Left cardiac atrium (tissue), 4 donors: ENCODE data around the gene XIRP2. TPM values are rescaled to one million over a fixed set of nuclear protein-coding genes. Genes with fewer than 3 reads are reported as not detected.
"Not testable (repeated sequence)": the region's sequence is repeated elsewhere in the genome, so short reads cannot be mapped to it uniquely, and the experiment has no call there.

Experiments used
- ATAC-seq, 2 donors: fragments of 200-7000 bp; cut with Tn5 transposase; one replicate each; pipeline ENCODE4 v1.9.1; 2020; ENCODE audit warnings: mild to moderate bottlenecking in 2 of 2, moderate library complexity in 2 of 2
- DNase-seq: peaks from one replicate; pipeline ENCODE4 v3.0.0-alpha.2; 2020
- intact Hi-C, 2 donors: fragments of 100-400 bp; cut with DNase I; formaldehyde crosslinking; loops; one replicate each; pipeline versions ENCODE4 v1.14.1 to v1.15.1; 2022 to 2023
- total RNA-seq, 2 donors: library from RNA; stranded (reverse); fragmentation: NEBNext Ultra II Directional; extraction: Animal tissue kit (Norgen Biotek cat#: 25700); gene quantifications; one replicate each; pipeline ENCODE4 v1.2.1, GENCODE V29; 2021
- donor health status: DM: no; HTN: yes; CAD: no.
- donor health status: DM: no; HTN: yes; CAD: no; lungs with severe emphysema.
- donor health status: DM: yes; HTN: yes; CAD: no.
- donor health status: Dilated cardiomyopathy.

XIRP2 gene
- total RNA-seq, 2 donors from 2014 or later: 22.9 to 44.0 TPM

GRCh38 chr2:167013227-167013626 is 124.9 kb downstream of the XIRP2 start:
- intact Hi-C loops: no loop called here
- ATAC-seq (no peak), DNase-seq (no peak)

- intact Hi-C loops: no loop called here
- ATAC-seq: no peak
Observed at GRCh38 chr2:167015806-167016205, 127.5 kb downstream of the XIRP2 start.

GRCh38 chr2:167017021-167017420 is 128.7 kb downstream of the XIRP2 start:
- DNase-seq (no peak), ATAC-seq (no peak)
- intact Hi-C loops: no loop called here

More at GRCh38 chr2:167015806-167016205, 127.5 kb downstream of the XIRP2 start:
- no peak for DNase-seq

GRCh38 chr2:167018590-167018989 is 130.3 kb downstream of the XIRP2 start:
- ATAC-seq (no peak), DNase-seq (no peak)
- intact Hi-C loops: no loop called here

GRCh38 chr2:167028503-167028902 is 140.2 kb downstream of the XIRP2 start:
- no peak for ATAC-seq
- no peak for DNase-seq
- intact Hi-C loops: no loop called here

- intact Hi-C loops, DNase-seq, ATAC-seq: not testable (repeated sequence)
Observed at GRCh38 chr2:167034976-167035375, 146.7 kb downstream of the XIRP2 start.

GRCh38 chr2:167048829-167049228 is 160.5 kb downstream of the XIRP2 start:
- no peak for ATAC-seq
- intact Hi-C loops: no loop called here
- no peak for DNase-seq

GRCh38 chr2:167049659-167050058 is 161.4 kb downstream of the XIRP2 start:
- intact Hi-C loops: no loop called here
- ATAC-seq (no peak), DNase-seq (no peak)

- intact Hi-C loops: no loop called here
- peak in 1 of 2 donors; percentile 89 for ATAC-seq
- DNase-seq: no peak
Observed at GRCh38 chr2:167052825-167053224, 164.5 kb downstream of the XIRP2 start.

GRCh38 chr2:167054881-167055280 is 166.6 kb downstream of the XIRP2 start:
- intact Hi-C loops: no loop called here
- no peak for ATAC-seq
- no peak for DNase-seq

- intact Hi-C loops: no loop called here
- ATAC-seq: no peak
Observed at GRCh38 chr2:167057446-167057845, 169.2 kb downstream of the XIRP2 start.

GRCh38 chr2:167059173-167059572 is 170.9 kb downstream of the XIRP2 start:
- DNase-seq (no peak), ATAC-seq (no peak)
- intact Hi-C loops: no loop called here

More at GRCh38 chr2:167057446-167057845, 169.2 kb downstream of the XIRP2 start:
- DNase-seq: no peak

- intact Hi-C loops: no loop called here
- ATAC-seq: no peak
Observed at GRCh38 chr2:167069855-167070254, 181.6 kb downstream of the XIRP2 start.

GRCh38 chr2:167075708-167076107 is 187.4 kb downstream of the XIRP2 start:
- DNase-seq, intact Hi-C loops, ATAC-seq: not testable (repeated sequence)

More at GRCh38 chr2:167069855-167070254, 181.6 kb downstream of the XIRP2 start:
- DNase-seq: no peak

- ATAC-seq, intact Hi-C loops, DNase-seq: not testable (repeated sequence)
Observed at GRCh38 chr2:167098931-167099330, 210.7 kb downstream of the XIRP2 start.

GRCh38 chr2:167100506-167100905 is 212.2 kb downstream of the XIRP2 start:
- intact Hi-C loops: no loop called here
- DNase-seq (no peak), ATAC-seq (no peak)

GRCh38 chr2:167103028-167103756 is 214.9 kb downstream of the XIRP2 start:
- DNase-seq: no peak
- ATAC-seq: no peak
- intact Hi-C loops: no loop called here

- no peak for DNase-seq
- ATAC-seq: no peak
- intact Hi-C loops: no loop called here
Observed at GRCh38 chr2:167103757-167104133, 215.5 kb downstream of the XIRP2 start.

- ATAC-seq (no peak), DNase-seq (no peak)
- intact Hi-C loops: no loop called here
Observed at GRCh38 chr2:167104691-167105090, 216.4 kb downstream of the XIRP2 start.

- ATAC-seq, intact Hi-C loops, DNase-seq: not testable (repeated sequence)
Observed at GRCh38 chr2:167109682-167110081, 221.4 kb downstream of the XIRP2 start.

GRCh38 chr2:167110345-167110744 is 222.1 kb downstream of the XIRP2 start:
- intact Hi-C loops: no loop called here
- no peak for ATAC-seq
- DNase-seq: no peak
